GM23338 (cell line): ENCODE measurements around the gene SEL1L2.

Source experiments
- CTCF ChIP-seq, 2 experiments: fragments of 200-600 bp in 1 of 2; sonication (generic) in 1 of 2; conservative IDR thresholded peaks; 2 replicates each; pipeline versions ENCODE4 v1.5.1 to v1.6.1; 2016 to 2017; ENCODE audit warnings: antibody characterized with exemption in 2 of 2, low read depth in 2 of 2, mild to moderate bottlenecking in 2 of 2, moderate library complexity in 1 of 2
- EZH2phosphoT487 ChIP-seq: fragments of 200-600 bp; sonication (generic); IDR thresholded peaks from one replicate; pipeline ENCODE4 v1.8.1; 2018; ENCODE audit warnings: antibody characterized with exemption; ENCODE audit not compliant: unreplicated experiment
- POLR2AphosphoS5 ChIP-seq: IDR thresholded peaks from 2 replicates; pipeline ENCODE4 v1.6.1; 2016; ENCODE audit warnings: antibody characterized with exemption, low read depth
- STAT1 ChIP-seq: IDR thresholded peaks from one replicate; pipeline ENCODE4 v1.6.1; 2016; ENCODE audit warnings: antibody characterized with exemption; ENCODE audit not compliant: unreplicated experiment
- ZNF331 ChIP-seq: fragments of 250-450 bp; sonication (Bioruptor Pico); IDR thresholded peaks from 2 replicates; pipeline ENCODE4 v1.5.0; 2020; ENCODE audit warnings: low read depth, mild to moderate bottlenecking, moderate library complexity

DNA sequence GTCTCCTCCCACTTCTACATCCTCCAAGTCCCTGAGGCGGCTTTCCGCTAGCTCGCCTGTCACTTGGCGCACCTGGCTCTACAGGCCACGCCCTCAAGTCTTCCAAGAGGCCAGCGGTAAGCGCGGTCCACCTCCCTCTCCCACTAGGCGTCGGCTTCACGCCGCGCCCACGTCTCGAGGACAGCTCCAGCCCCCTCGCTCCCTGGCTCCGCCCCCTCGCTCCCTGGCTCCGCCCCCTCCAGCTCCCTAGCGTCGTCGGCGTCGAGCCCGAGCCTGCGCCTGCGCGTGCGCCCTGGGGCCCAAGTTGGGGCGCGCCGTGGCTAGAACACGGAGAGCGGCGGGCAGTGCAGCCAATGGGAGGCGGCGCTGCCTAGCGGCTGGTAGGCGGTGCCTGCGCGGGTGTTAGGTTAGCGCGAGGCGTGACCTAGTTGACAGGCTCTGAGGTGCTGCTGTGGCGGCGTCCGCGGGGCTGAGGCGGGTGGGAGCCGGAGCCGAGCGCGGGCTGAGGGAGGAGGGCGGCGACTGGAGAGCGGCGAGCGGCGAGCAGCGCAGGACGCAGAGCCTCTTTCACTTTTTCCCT lies 4.8 kb upstream of the SEL1L2 start, which contains the start of gene MACROD2:
- TF ChIP-seq EZH2phosphoT487 (no peak), POLR2AphosphoS5 (peak; percentile 69), CTCF (conservative IDR thresholded peaks at IDR 0.05; ENCODE audit: low read depth in 2 of 2) (no peak), STAT1 (no peak), ZNF331 (CRISPR knock-in tag) (no peak)
